GM21360 (cell line): ENCODE results near the gene CAMSAP1.

Experiments
- ATAC-seq: cut with Tn5 transposase; IDR thresholded peaks from one replicate; pipeline ENCODE4 v1.9.1; 2021; ENCODE audit warnings: mild to moderate bottlenecking, moderate library complexity; ENCODE audit not compliant: unreplicated experiment

CAMSAP1 gene

DNA sequence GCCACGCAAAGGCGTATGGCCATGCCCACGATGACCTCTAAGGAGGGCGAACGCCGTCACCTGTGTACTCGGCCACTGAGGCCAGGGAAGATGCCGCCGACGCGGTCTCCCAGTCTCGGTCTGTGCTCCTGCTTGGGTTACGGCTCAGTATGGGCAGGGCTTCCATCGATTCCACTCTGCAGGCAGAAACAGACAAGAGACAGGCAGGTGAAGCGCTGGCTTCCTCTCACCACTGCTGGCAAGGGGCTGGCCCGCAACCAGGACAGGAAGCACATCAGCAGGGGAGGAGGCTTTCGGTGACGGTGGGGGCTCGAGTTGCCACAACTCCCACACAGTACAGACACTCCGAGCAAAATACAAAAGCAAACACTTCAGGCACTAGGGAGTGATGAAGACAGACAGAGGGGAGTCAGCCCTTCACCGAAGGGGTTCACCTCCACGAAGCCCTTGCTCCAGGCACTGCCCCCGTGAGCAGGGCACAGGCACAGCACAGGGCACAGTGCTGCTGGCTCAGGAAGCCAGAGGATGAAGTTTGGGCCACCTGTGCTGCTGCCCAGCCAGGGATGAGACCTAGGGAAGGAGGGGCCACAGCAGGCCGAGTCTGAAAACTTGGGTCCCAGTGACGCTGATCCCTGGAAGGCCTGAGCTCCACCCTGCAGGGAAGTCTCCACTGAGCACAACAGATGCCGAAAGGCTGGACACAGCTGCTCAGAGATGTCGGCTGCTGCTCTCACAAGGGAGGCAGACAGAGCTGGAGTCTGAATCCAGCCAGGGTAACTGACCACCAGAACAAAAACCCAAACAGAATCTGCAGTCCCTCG is 91.3 kb downstream of the CAMSAP1 start:
- no peak for ATAC-seq

- no peak for ATAC-seq
Measured at GRCh38 chr9:135815413-135815812, 91.9 kb downstream of the CAMSAP1 start.

GRCh38 chr9:135814421-135815095 is 92.8 kb downstream of the CAMSAP1 start:
- no peak for ATAC-seq

DNA sequence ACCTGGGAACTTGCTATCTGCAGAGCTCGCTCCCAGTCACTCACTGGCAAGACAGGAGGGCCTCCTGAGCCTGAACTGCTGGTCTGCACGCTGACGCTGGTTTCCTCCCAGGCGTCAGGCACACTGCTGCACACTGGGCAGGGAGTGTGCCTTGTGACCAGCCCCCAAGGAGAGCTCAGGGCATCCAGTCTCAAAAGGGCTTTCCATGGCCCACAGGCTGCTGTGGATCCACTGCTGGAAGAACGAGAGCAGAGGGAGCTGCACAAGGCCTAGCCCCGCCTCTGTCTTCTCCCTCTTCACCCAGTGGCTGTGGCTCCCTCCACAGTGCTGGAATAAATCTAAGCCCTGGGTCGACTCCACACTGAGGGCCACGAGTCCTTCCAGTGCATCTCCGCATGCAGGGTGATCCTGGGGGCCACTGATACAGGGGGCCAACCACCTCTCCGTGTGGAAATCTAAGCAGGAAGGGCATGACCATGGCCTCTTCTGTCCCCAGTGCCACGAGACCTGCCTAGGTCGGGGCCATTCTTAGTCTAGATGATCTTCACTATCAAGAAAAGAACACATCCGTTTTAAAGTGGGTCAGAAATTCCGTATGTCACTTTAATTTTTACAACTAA is 93.6 kb downstream of the CAMSAP1 start:
- ATAC-seq: no peak

DNA sequence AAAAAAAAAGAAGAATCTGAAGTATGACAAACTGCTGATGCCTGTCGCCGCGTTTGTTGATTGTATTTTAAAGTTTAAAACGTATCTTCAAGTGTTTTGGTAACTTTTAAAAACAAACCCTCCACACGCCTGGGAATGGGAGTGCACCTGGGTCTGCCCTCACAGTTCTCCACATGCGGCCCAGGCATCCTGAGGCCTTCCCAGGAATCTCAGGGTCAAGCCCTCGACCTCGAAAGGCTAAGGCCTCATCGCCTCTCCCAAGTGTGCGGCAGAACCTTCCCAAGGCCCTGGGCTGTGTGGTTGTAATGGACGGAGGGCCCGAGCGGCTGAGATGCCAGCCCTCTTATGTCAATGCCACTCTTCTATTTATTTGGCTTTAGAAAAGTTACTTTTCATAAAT is 94.4 kb downstream of the CAMSAP1 start:
- no peak for ATAC-seq

GRCh38 chr9:135811801-135812200 is 95.5 kb downstream of the CAMSAP1 start:
- no peak for ATAC-seq

- ATAC-seq: no peak
Measured at GRCh38 chr9:135810806-135811575, 96.4 kb downstream of the CAMSAP1 start.

- ATAC-seq: no peak
Measured at GRCh38 chr9:135809166-135809565, 98.2 kb downstream of the CAMSAP1 start.

GRCh38 chr9:135805422-135806022 is 101.8 kb downstream of the CAMSAP1 start:
- ATAC-seq: no peak

DNA sequence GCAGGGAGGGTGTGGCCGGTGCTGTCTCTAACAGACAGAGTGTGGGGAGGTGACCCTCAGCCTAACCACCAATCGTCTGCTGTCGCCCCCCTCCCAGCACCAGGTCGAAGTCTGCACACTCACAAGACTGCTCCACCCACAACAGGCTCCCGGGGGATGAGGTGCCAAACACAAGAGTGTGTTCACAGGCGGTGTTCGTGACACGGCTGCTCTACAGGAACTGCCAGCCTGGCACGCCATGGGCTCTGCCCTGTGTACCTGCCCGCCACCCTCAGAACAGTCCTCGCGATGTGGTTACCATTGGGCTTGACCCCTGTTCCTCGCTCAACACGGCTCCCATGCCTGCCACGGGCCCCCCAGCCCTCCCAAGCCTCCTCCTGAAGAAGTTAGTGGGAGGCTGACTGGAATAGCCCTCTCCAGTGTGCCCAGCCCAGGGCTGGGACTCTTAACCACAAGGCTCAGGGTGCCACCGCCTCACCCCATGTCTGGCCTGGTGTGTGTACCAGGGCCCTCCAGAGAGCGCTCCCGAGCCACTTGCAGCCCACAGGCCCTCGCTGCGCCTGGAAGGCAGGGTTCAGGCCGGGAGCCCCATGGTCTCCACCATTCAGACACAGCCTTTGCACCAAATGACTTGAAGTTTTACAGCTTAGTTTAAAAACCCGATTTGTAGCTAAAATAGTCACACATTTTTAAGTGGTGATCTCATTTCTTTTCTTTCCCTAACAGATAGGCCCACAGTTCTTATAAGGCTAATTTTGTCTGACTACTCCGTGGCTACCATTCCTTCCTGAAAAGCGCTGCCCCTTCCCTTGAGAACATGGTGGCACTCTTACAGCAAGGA is 102.5 kb downstream of the CAMSAP1 start:
- ATAC-seq: no peak

DNA sequence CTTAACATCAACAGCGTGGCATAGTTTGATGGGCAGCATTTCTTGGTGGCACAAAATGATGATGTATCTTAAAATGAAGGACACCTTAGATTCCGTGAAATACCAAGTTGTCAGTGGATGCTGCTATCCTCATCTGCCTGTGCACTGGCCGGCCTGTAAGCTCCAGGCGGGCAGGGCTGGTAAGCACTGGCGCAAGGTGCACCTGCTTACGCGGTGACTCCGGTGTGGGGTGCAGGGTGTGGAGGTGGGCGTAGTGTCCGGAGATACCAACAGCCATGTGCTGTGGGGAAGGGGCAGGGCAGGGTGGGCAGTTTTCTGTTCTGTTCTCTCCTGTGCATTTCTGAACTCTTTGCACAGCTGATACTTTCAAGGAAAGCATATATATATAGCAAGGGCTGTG is 103.9 kb downstream of the CAMSAP1 start:
- no peak for ATAC-seq

GRCh38 chr9:135802876-135803419 is 104.4 kb downstream of the CAMSAP1 start:
- no peak for ATAC-seq

DNA sequence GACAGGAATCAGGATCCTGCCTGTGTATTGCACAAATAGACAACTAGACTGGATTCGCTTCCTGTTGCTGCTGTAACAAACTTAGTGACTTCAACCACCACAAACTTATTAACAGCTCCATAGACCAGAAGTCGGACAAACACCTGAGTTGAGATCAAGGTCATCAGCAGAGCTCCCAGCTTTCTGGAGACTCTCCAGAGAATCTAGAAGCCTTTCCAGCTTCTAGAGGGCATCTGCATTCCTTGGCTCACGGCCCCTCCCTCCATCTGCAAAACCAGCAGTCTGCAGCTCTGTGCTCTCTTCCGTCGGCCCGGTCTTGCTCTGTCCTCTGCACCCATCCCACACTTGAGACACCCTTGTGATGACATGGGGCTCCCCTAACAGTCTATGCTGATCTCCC is 106.3 kb downstream of the CAMSAP1 start:
- ATAC-seq: no peak

GRCh38 chr9:135799261-135799660 is 108.1 kb downstream of the CAMSAP1 start:
- no peak for ATAC-seq

- no peak for ATAC-seq
Measured at GRCh38 chr9:135798263-135798585, 109.1 kb downstream of the CAMSAP1 start.

DNA sequence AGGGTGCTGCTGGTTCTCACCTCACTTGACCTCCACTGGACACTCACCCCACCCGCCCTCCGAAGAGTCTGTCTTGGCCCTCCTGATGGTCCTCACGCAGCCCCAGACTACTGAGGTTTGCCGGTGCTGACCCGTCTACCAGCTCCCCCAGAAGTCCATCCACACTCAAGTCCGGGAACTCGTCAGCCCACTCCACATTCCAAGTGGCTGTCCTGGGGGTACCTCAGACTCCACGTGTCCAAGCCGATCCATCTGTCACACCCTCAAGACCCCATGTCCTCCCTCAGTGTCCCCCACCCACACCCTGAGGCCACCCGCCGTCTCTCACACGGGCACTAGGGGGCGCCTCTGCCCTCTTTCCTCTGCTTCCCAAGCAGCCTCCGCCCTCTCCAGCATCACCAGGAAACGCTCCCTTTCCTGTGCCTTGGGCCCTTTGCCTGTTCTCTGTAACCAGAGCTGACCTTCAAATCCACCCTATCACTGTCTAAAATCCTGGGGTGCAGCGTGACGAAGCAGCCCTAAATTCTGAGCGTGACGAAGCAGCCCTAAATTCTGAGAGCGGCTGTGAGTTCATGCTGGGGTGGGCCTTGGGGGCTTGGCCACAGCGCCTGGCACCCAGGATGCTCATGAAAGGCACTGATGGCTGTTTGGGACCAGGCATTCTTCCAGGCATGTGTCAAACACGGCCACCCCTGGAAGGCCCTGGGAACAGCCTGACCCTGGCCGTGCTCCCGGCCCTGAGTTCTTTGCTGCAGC is 109.7 kb downstream of the CAMSAP1 start:
- ATAC-seq: no peak

DNA sequence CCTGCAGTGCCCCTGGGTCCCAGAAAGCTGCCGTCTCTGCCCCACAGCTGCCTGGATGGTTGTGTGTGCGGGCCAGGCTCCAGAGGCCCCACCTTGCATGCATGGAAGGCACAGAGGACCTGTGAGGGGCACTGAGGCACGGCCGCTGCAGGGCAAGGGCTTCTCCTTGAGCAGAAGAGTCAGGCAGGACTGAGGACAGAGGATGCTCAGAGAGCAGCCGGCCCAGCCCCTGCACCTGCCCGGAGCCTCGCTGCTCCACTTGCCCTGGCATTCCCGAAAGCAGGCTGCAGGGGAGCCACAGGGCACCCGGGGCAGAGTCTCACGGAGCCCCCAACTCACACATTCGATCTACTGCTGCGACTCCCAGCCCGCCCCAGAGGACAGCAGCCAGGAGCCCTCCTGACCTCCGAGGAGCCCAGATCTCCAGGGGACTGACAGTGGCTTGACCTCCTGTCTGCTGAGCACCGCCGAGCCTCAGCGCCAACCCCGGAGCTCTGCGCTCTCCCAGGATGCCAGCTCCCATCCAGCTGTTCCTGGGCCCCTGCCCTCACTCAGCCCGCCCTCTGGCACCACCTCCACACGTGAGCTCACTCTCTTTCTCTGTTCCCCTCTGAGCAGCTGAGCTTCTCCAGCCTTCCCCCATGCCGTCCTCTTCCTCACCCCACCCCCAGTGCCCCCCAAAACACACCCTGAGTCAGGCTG is 110.4 kb downstream of the CAMSAP1 start:
- ATAC-seq: no peak

- no peak for ATAC-seq
Measured at GRCh38 chr9:135795391-135795790, 112.0 kb downstream of the CAMSAP1 start.
